HG02571 (cell line): ENCODE results near the gene CRB3.
A peak's percentile ranks its signal among the peaks of the same experiment; 100 is the strongest.
"Not testable (repeated sequence)": the region's sequence is repeated elsewhere in the genome, so short reads cannot be mapped to it uniquely, and the experiment has no call there.

Source experiments
- ATAC-seq: cut with Tn5 transposase; IDR thresholded peaks from one replicate; pipeline ENCODE4 v1.9.1; 2021; ENCODE audit warnings: mild to moderate bottlenecking, moderate library complexity; ENCODE audit not compliant: unreplicated experiment

The CRB3 gene

DNA sequence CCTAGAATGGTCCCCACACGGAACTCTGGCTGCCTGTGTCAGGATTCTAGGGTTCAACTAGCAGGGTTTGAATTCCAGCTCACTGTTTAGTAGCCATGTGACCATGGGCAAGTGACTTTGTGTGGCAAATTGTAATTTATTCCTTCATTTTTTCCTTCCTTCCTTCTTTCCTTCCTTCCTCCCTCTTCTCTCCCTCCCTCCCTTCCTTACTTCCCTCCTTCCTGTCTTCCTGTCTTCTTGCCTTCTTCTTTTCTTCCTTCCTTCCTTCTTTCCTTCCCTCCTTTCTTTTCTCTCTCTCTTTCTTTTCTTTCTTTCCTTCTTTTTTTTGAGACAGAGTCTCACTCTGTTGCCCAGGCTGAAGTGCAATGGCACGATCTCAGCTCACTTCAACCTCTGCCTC lies 26.1 kb downstream of the CRB3 start:
- no peak for ATAC-seq

DNA sequence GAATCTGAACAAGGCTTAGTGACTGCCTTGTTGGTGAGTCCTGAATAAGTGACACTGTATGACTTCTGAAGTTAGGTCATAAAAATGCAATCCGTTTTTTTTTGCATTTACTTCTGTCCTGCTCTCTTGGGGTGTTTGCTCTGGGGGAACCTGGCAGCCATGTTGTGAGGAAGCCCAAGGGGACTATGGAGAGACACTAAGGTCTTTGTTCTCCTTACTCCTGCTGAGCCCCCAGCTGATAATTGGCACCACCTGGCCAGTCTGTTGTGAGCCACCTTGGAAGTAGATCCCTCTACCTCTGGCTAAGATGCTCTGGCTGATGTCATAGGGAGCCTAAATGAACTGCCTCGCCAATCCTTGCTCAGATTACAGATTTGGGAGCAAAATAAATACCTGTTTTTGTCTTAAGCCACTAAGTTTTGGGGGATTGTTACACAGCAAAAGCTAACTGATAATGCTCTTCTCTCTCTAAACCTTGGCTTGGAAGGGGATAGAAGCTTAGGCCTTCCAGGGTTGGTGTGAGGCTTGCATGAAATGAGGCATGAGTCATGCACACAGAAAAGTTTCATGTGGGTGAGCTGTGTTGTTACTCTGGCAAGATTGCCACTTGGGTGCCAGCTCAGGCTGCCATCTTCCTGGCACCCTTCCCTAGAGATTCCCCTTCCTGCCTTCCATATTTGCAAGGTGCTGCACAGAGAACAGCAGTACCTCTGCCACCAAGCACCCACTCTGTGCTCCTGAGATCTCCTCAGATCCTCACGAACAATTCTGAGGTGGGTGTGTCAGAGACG lies 27.9 kb downstream of the CRB3 start:
- no peak for ATAC-seq

DNA sequence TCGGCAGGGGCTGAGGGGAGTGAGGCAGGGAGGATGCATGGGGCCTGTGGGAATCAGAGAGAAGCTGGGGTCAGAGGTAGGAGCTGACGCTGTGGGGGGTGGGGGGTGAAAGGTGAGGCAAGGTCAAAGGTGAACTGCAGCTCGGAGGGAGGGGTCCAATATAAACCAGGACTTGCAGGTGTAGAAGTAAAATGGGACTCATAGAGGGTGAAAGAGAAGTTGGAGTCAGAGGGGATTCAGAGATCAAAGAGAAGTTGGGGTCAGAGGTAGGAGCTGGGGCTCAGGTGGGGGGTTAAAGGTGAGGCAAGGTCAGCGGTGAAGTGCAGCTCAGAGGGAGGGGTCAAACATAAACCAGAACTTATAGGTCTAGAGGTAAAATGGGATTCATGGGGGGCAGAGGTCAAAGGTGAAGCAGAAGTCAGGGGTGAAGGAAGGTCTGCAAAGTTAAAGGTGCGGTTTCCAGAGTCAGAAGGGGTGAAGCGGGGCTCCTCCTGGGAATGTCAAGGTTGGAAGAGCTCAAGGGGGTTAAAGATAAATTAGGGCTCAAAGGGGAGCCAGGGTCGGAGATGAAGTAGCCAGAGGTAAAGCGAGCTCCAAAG lies 30.5 kb downstream of the CRB3 start:
- no peak for ATAC-seq

- no peak for ATAC-seq
Observed at GRCh38 chr19:6495947-6496346, 31.9 kb downstream of the CRB3 start.

DNA sequence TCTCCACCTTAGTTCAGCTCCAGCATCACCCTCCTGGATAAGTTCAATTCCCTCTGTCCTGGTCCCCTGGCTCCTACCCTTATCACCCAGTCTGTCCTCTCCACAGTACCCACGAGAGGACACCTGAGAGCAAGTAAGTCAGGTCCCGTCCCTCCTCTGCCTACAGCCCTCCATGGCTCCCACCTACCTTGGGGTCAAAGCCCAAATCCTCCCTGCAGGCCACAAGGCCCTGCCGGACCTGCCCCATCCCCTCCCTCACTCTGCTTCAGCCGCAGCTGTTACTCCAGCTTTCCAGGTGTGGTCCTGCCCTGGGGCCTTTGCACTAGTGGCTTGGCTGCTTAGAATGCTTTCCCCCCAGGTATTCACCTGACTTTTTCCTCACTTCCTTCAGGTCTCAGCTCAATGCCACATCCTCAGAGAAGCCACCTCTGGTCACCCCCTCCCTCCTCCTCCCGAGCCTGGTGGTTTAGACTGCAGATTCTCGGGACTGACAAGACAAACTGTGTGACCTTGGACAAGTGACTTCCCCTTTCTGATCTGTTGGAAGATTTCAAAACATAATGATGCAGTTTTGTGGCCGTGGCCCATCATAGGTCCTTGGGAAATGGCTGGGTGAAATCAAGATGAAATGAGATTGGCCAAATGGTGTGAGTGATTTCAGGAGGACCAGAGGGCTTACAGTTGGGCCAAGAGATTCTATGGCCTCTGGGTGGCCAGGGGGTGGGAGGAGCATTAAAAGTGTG lies 34.4 kb downstream of the CRB3 start:
- no peak for ATAC-seq

GRCh38 chr19:6499052-6499790 lies 35.1 kb downstream of the CRB3 start:
- no peak for ATAC-seq

GRCh38 chr19:6500837-6501739 lies 37.0 kb downstream of the CRB3 start:
- ATAC-seq = no peak

- ATAC-seq = no peak
Observed at GRCh38 chr19:6501740-6502648, 37.9 kb downstream of the CRB3 start, which contains the start of gene TUBB4A. TSS of gene TUBB4A (minus strand) at chr19:6502309. CDS start at chr19:6502212, 97 bp downstream.

DNA sequence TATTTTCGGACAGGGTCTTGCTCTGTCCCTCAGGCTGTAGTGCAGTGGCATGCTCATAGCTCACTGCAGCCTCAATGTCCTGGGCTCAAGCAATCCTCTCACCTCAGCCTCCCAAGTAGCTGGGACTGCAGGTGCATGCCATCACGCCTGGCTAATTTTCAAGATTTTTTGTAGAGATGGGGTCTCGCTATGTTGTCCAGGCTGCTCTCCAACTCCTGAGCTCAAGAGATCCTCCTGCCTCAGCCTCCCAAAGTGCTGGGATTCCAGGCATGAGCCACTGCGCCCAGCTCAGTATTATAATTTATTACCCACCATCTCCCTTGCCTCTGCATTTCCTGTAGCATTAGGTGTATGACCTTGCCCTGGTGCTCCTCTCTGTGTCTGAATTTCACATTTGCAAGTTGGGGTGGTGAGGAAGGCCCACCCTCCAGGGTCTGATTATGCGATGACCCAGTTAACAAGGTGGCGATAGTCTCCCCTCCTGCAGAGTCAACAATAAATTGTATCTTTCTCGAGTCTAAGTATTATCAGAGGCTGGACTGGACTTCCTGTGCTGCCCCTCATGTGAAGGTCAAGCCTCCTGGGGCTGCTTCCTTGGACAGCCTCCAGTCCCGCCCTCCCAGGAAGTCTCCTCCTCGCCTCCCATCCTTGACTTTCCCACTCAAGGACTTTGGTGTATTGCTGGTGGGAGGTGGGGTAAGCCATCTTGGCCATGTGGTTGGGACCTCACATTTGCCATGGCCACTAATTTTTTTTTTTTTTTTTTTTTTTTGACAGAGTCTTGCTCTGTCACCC lies 39.5 kb downstream of the CRB3 start:
- ATAC-seq = no peak

DNA sequence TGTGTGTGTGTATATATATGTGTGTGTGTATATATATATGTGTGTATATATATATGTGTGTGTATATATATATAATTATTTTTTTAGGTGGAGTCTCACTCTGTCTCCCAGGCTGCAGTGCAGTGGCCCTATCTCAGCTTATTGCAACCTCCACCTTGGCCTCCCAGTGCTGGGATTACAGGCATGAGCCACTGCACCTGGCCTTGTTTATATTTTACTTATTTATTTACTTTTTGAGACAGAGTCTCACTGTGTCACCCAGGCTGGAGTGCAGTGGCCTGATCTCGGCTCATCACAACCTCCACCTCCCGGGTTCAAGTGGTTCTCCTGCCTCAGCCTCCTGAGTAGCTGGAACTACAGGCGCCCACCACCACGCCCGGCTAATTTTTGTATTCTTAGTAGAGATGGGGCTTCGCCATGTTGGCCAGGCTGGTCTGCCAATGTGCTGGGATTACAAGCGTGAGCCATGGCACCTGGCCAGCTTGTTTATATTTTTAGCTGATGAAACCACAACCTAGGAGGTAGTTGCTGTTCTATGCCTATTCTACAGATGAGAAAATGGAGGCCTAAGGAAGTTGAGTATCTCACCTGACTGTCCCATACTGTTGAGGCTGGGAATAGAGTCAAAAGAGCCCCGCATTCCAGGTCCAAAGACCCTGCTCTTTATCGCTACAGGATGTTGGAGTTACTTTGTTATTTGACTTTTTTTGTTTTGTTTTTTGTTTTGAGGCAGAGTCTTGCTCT lies 44.1 kb downstream of the CRB3 start:
- ATAC-seq = not testable (repeated sequence)

- ATAC-seq = no peak
Observed at GRCh38 chr19:6509118-6509971, 45.3 kb downstream of the CRB3 start.

GRCh38 chr19:6510618-6511017 lies 46.5 kb downstream of the CRB3 start:
- ATAC-seq = no peak

DNA sequence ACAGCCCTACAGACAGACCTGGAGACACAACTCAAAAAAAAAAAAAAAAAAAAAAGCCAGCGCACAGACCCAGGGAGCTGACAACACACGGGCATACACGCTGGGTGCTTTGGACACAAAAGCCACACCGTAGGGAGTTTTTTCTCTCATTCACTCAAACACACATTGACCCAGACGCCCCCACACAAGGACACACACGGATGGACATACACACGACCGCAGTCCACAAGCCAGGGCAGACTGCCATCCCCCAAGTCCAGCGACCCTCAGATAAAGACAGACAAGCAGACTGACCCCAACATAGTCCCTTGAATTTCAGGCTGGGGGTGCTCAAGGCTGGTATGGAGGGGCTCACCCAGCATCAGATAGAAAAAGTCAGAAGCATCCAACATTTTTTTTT lies 50.0 kb downstream of the CRB3 start:
- no peak for ATAC-seq

- no peak for ATAC-seq
Observed at GRCh38 chr19:6514926-6515544, 51.0 kb downstream of the CRB3 start.

DNA sequence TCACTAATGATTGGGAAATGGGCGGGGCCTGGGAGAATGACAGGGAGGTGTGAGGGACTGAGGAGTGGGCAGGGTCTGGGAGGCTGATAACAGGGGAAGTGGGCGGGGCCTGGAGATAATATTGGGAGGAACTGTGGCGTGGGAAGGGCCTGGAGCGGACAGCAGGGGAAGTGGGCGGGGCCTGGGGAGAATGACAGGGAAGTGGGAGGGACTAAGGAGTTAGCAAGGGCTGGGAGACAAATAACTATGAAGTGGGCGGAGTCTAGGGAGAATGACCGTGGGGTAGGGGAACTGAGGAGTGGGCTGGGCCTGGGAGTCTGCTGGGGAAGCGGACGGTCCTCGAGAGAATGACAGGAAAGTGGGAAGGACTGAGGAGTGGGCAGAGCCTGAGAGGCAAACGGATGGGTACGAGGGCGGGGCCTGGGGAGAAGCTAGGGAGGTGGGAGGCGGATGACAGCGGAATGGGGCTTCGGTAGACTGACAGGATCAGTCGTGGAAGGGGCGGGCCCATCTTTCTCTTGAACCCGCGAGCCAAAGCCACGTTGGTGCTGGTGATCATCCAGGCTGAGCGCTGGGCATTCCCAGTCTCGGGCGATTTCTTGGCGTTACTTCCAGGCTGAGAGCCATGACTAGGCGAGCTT lies 52.1 kb downstream of the CRB3 start:
- ATAC-seq = peak; percentile 36
